GM12865 (cell line): Measurements from ENCODE around the gene SNHG17.
"Not testable (repeated sequence)": the region's sequence is repeated elsewhere in the genome, so short reads cannot be mapped to it uniquely, and the experiment has no call there.

Experiments used
- DNase-seq: peaks from one replicate; pipeline ENCODE4 v3.0.0; 2010; ENCODE audit warnings: low read depth
- H3K4me3 ChIP-seq: 2 replicates; pipeline ENCODE4 v1.5.1; 2011; ENCODE audit warnings: mild to moderate bottlenecking, low read depth, low read length, control low read depth
- CTCF ChIP-seq: IDR thresholded peaks from 2 replicates; pipeline ENCODE4 v1.5.1; 2011; ENCODE audit warnings: low read length, control low read depth, low read depth, inconsistent platforms; ENCODE audit not compliant: insufficient read depth; ENCODE audit errors: missing control alignments

Gene SNHG17

GRCh38 chr20:38471245-38471644 lies 36.1 kb upstream of the SNHG17 start:
- no peak for TF ChIP-seq CTCF
- no peak overlapping the region for H3K4me3 ChIP-seq
- no peak for DNase-seq

- no peak for TF ChIP-seq CTCF
- no peak for DNase-seq
- no peak overlapping the region for H3K4me3 ChIP-seq
These were observed 31.9 kb upstream of the SNHG17 start for GRCh38 chr20:38466983-38467382.

- DNase-seq = no peak
- no peak overlapping the region for H3K4me3 ChIP-seq
- no peak for TF ChIP-seq CTCF
These were observed 31.0 kb upstream of the SNHG17 start for GRCh38 chr20:38466171-38466570.

- not testable (repeated sequence) for H3K4me3 ChIP-seq, DNase-seq
These were observed 26.4 kb upstream of the SNHG17 start for GRCh38 chr20:38461569-38461968.

GRCh38 chr20:38461167-38461566 lies 26.0 kb upstream of the SNHG17 start:
- DNase-seq, H3K4me3 ChIP-seq: not testable (repeated sequence)

GRCh38 chr20:38460631-38461030 lies 25.5 kb upstream of the SNHG17 start:
- DNase-seq, H3K4me3 ChIP-seq: not testable (repeated sequence)

- no peak for TF ChIP-seq CTCF
- no peak overlapping the region for H3K4me3 ChIP-seq
- DNase-seq = no peak
These were observed 25.0 kb upstream of the SNHG17 start for GRCh38 chr20:38460040-38460623.

GRCh38 chr20:38458314-38458713 lies 23.2 kb upstream of the SNHG17 start:
- no peak for TF ChIP-seq CTCF
- no peak for DNase-seq
- no peak overlapping the region for H3K4me3 ChIP-seq
